ENCODE data around the gene CLTA.
A peak's percentile ranks its signal among the peaks of the same experiment; 100 is the strongest.

CLTA gene

GRCh38 chr9:36190388-36191289 is at the start of gene CLTA:
CLTA (plus strand) TSS chr9:36190921; CDS start chr9:36191057, 136 bp downstream.
- peak; percentile 96 for DNase-seq

GRCh38 chr9:36141288-36141687 is 49.4 kb upstream of the CLTA start:
- DNase-seq: no peak

GRCh38 chr9:36141761-36142160 is 49.0 kb upstream of the CLTA start:
- no peak for DNase-seq

GRCh38 chr9:36142510-36143244 is 48.0 kb upstream of the CLTA start:
- no peak for DNase-seq

GRCh38 chr9:36143245-36143641 is 47.5 kb upstream of the CLTA start:
- DNase-seq: no peak

- peak; percentile 41 for DNase-seq
Measured at GRCh38 chr9:36144309-36145232, 46.1 kb upstream of the CLTA start.

GRCh38 chr9:36145970-36146369 is 44.8 kb upstream of the CLTA start:
- DNase-seq: no peak

GRCh38 chr9:36146651-36147050 is 44.1 kb upstream of the CLTA start:
- no peak for DNase-seq

- DNase-seq: no peak
Measured at GRCh38 chr9:36147441-36148175, 43.1 kb upstream of the CLTA start.

GRCh38 chr9:36148311-36149051 is 42.2 kb upstream of the CLTA start:
- DNase-seq: peak; percentile 80

GRCh38 chr9:36149197-36149596 is 41.5 kb upstream of the CLTA start:
- DNase-seq: no peak

- no peak for DNase-seq
Measured at GRCh38 chr9:36150574-36151315, 40.0 kb upstream of the CLTA start.

GRCh38 chr9:36151316-36152210 is 39.2 kb upstream of the CLTA start:
- peak; percentile 90 for DNase-seq

- no peak for DNase-seq
Measured at GRCh38 chr9:36152741-36153438, 37.8 kb upstream of the CLTA start.

GRCh38 chr9:36153746-36154145 is 37.0 kb upstream of the CLTA start:
- no peak for DNase-seq

- peak; percentile 59 for DNase-seq
Measured at GRCh38 chr9:36154331-36154952, 36.3 kb upstream of the CLTA start.

- no peak for DNase-seq
Measured at GRCh38 chr9:36156116-36156515, 34.6 kb upstream of the CLTA start.

- DNase-seq: no peak
Measured at GRCh38 chr9:36158122-36158521, 32.6 kb upstream of the CLTA start.
